Activated CD4-positive, alpha-beta T cell treated with anti-CD3 and anti-CD28 coated beads for 24 hours (primary cell): ENCODE measurements around the gene DICER1.
"Not testable (repeated sequence)": the region's sequence is repeated elsewhere in the genome, so short reads cannot be mapped to it uniquely, and the experiment has no call there.

ENCODE experiments used
- DNase-seq, 2 donors: peaks; one replicate each; pipeline ENCODE4 v3.0.0-alpha.2; 2020; ENCODE audit warnings: low read depth in 2 of 2

DICER1 gene, protein sequence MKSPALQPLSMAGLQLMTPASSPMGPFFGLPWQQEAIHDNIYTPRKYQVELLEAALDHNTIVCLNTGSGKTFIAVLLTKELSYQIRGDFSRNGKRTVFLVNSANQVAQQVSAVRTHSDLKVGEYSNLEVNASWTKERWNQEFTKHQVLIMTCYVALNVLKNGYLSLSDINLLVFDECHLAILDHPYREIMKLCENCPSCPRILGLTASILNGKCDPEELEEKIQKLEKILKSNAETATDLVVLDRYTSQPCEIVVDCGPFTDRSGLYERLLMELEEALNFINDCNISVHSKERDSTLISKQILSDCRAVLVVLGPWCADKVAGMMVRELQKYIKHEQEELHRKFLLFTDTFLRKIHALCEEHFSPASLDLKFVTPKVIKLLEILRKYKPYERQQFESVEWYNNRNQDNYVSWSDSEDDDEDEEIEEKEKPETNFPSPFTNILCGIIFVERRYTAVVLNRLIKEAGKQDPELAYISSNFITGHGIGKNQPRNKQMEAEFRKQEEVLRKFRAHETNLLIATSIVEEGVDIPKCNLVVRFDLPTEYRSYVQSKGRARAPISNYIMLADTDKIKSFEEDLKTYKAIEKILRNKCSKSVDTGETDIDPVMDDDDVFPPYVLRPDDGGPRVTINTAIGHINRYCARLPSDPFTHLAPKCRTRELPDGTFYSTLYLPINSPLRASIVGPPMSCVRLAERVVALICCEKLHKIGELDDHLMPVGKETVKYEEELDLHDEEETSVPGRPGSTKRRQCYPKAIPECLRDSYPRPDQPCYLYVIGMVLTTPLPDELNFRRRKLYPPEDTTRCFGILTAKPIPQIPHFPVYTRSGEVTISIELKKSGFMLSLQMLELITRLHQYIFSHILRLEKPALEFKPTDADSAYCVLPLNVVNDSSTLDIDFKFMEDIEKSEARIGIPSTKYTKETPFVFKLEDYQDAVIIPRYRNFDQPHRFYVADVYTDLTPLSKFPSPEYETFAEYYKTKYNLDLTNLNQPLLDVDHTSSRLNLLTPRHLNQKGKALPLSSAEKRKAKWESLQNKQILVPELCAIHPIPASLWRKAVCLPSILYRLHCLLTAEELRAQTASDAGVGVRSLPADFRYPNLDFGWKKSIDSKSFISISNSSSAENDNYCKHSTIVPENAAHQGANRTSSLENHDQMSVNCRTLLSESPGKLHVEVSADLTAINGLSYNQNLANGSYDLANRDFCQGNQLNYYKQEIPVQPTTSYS (N-terminal part only)

DNA sequence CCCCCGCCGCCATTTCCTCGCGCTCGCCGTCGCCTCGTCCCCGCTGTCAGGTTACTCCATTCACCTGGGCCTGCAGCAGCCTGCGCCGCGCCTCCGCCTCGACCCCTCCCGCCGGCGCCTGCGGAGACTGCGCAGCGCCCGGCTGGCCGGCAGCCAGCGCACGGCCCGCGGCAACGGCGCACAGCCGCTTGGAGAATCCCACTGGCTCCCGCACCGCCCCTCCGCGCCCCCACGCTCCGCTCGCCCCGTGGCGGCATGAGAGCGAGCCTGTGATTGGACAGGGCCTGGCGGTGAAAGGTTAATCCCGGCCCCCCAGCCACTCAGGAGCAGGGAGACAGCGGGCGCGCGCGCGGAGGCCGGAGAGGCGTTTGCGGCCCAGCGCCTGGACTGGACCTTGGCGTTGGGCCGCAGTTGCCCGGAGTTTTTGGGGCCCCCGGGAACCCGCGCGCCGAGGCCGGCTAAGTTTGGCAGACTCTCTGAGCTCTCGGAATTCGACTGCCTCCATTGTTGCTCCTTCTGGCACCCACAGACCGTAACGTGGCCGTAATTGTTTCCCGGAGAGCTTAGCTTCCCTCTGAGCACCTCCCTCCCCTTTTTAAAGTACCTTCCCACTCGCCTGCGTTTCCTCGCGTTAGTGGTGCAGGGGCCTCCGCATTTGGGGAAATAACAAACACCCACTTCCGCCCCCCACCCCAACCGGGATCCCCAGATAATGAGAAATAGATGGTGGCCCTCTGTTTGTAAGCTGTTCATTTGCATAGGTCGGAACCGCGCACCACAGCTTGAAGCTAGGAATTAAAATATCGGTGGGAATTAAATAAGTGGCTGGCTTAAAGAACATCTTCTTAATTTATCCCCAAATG lies at the start of gene DICER1:
Gene DICER1, minus strand, starts transcription at position 203 of the 863 bp plus-strand sequence. CDS start 24,071 bp downstream, outside the sequence.
- DNase-seq: peak; percentile 93 to 94

GRCh38 chr14:95206534-95206933 lies 49.2 kb upstream of the DICER1 start:
- DNase-seq: no peak

- DNase-seq: no peak
Observed at GRCh38 chr14:95204705-95205104, 47.4 kb upstream of the DICER1 start.

GRCh38 chr14:95201745-95202144 lies 44.4 kb upstream of the DICER1 start:
- DNase-seq: not testable (repeated sequence)

DNA sequence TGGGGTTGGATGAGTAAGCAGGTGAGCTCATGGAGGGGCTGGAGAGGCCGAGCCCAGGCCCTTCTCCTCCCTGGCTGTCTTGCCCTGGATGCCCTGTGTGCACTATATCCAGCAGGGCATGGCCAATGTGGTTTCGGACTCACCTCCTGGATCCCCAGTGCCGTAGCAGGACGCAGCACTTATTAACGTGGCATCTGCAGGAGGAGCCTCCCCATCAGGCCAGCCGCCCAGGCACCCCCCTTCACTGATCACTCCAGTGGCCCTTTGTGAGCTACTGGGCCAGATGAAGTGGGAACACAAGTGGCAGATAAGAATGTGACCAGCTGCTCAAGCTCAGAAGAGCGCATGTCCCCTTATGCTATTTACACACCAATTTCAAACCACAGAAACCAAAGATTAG lies 43.1 kb upstream of the DICER1 start:
- no peak for DNase-seq

- DNase-seq: no peak
Observed at GRCh38 chr14:95199298-95199983, 42.1 kb upstream of the DICER1 start.

GRCh38 chr14:95198320-95198719 lies 41.0 kb upstream of the DICER1 start:
- DNase-seq: no peak

DNA sequence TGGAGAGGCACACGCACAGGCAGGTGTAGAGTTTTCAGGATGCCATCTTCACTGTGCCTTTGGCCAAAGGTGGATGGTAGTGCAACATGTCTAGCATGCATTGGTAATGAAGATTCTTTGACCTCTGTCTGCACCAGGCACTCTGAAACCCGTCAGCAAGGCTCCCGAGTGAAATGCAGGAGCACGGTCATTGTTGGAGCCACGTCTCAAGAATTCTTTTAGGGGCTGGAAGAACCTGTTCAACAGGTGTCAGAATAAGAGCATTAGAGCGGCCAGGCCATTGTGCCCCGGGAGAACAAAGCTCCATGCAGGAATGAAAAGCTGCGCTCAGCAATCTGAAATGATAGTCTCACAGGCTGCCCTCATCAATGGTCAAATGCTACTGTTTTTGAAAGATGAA lies 40.2 kb upstream of the DICER1 start:
- no peak for DNase-seq

GRCh38 chr14:95196826-95197545 lies 39.7 kb upstream of the DICER1 start:
- no peak for DNase-seq

GRCh38 chr14:95196268-95196667 lies 38.9 kb upstream of the DICER1 start:
- no peak for DNase-seq

DNA sequence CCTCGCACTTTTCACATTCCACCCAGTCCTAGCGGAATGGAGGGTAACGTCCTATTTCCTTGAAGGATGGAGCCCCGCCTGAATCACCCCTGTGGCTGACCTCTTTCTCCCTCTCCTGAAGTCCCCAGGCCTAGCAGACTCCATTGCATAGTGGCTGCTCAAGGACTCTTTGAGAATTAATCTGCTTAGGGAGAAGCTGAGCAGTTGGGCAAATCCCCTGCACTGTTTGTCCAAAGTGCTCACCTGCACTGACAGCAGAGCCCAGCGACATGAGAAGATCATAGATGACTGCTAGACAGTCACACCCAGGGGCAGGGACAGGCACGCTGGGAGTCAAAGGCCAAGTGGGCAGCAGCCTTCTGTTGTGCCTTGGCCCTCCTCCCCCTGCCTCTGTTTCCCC lies 37.7 kb upstream of the DICER1 start:
- DNase-seq: no peak

DNA sequence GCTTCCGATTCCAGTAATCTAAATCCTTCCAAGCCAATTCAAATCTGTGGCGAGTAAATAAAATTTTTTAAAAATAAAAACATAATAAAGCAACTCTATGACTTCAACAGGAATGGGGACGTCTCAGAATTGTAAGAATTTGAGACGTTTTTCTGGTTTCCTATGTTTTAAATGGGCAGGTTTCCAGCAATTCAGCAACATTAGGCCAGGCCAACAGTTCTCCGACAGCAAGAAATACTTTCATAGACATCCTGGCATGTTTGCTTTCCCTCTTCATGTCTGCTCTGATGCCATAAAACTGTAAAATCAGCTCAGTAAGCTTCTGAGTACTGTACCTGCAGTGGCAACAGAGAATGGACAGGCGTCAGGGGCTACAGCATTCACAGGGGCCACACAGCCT lies 35.8 kb upstream of the DICER1 start:
- no peak for DNase-seq

- DNase-seq: no peak
Observed at GRCh38 chr14:95192311-95192710, 35.0 kb upstream of the DICER1 start.

- no peak for DNase-seq
Observed at GRCh38 chr14:95191445-95192199, 34.3 kb upstream of the DICER1 start.

GRCh38 chr14:95190857-95191256 lies 33.5 kb upstream of the DICER1 start:
- no peak for DNase-seq

GRCh38 chr14:95190346-95190840 lies 33.1 kb upstream of the DICER1 start:
- DNase-seq: no peak

DNA sequence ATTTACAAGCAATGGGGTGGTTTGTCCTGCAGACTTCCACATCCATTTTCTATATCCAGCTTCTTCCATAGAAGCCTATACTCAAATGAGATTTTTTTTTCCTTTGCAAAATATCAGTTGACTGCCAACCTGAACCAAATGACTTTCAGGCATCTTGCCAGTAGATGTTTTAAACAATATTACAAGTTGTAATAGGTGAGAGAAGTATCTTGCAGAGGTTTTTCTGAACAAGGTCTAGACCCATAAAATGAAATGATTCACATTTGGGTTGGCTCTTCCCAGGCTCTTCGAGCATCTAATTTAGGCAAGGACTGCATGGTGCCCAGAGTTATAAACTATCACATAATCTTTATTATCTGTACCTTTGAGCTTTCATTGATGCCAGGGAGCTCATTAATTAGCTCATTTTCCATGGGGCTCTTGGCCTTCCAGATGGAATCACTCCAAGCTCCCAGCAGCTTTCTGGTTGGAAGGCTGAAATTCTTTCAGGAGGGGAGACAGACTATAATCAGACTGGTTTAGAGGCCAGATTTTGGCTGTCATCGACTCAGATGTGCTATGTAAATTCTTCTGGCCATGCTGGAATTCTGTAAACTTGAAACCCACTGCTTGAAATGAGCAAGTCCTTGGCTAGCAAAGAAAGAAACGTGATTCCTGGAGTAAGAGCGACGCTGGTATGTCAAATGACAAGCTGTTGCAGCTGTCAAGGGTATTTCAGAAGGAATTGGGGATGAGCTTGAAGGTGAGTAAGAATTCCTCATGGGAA lies 32.2 kb upstream of the DICER1 start:
- DNase-seq: no peak

- DNase-seq: no peak
Observed at GRCh38 chr14:95188380-95188779, 31.1 kb upstream of the DICER1 start.
